K562 (cell line): ENCODE data around the gene ZSCAN12. TPM values are rescaled to one million over a fixed set of nuclear protein-coding genes. Genes with fewer than 3 reads are reported as not detected.
A peak's percentile ranks its signal among the peaks of the same experiment; 100 is the strongest.

Experiments
- ATAC-seq: fragments of 200-7000 bp; cut with Tn5 transposase; 3 replicates; pipeline ENCODE4 v1.9.1; 2020; ENCODE audit warnings: moderate library complexity
- BruUV-seq: library from RNA; stranded (reverse); fragments of 400-500 nt; replicated peaks from 2 replicates; lab custom pipeline; 2021; lab: Mats Ljungman, UMichigan
- CTCF ChIA-PET: fragments of 300-600 bp; formaldehyde crosslinking; extraction: SDS; loops from one replicate; lab custom pipeline; 2021; ENCODE audit warnings: low intra/inter-chr PET ratio; lab: Yijun Ruan, JAX
- POLR2A ChIA-PET: fragments of 300-600, 350-650 bp; sonication (Branson Sonifier 250); formaldehyde crosslinking; extraction: SDS; loops from one replicate; lab custom pipeline; 2021; ENCODE audit warnings: antibody characterized with exemption, inconsistent platforms; lab: Yijun Ruan, JAX
- DNase-seq, 4 experiments: peaks; one replicate each; pipeline versions ENCODE4 v3.0.0 to v3.0.0-alpha.2; 2011 to 2018; ENCODE audit warnings: low spot score in 3 of 4, mixed read lengths in 3 of 4; ENCODE audit errors: extremely low read depth in 1 of 4
- FAIRE-seq: peaks from 2 replicates; lab custom pipeline; 2011; peaks lifted over from hg19 to GRCh38; lab: Jason Lieb, UNC
- H2AFZ ChIP-seq: 2 replicates; pipeline ENCODE4 v1.6.0; 2011; ENCODE audit warnings: low read depth, low read length, control low read depth, inconsistent platforms
- H3K27ac ChIP-seq: fragments of 200-600 bp; 3 replicates; pipeline ENCODE4 v1.8.0; 2011; ENCODE audit warnings: low read depth, mild to moderate bottlenecking, control low read depth, inconsistent platforms, low read length, moderate library complexity, mixed read lengths; ENCODE audit errors: extremely low read depth
- H3K27me3 ChIP-seq, 2 experiments: fragments of 300-600 bp in 1 of 2; 2 replicates in 1 of 2; 3 replicates in 1 of 2; pipeline versions ENCODE4 v1.6.0 to v1.8.0; 2011; ENCODE audit warnings: inconsistent platforms in 2 of 2, low read length in 2 of 2, mild to moderate bottlenecking in 1 of 2, mixed read lengths in 1 of 2, moderate library complexity in 1 of 2; ENCODE audit not compliant: control insufficient read depth in 2 of 2, insufficient read depth in 2 of 2
- H3K36me3 ChIP-seq: fragments of 300-600 bp; 3 replicates; pipeline ENCODE4 v1.8.0; 2011; ENCODE audit warnings: mild to moderate bottlenecking, low read length, inconsistent platforms; ENCODE audit not compliant: control insufficient read depth, insufficient read depth
- H3K4me1 ChIP-seq, 2 experiments: fragments of 200-600 bp in 1 of 2; replicated peaks in 1 of 2; 2 replicates in 1 of 2; 3 replicates in 1 of 2; pipeline versions ENCODE4 v1.5.1 to v1.8.0; 2011; ENCODE audit warnings: inconsistent platforms in 2 of 2, low read length in 2 of 2, mild to moderate bottlenecking in 1 of 2, mixed read lengths in 1 of 2, moderate library complexity in 1 of 2; ENCODE audit not compliant: control insufficient read depth in 2 of 2, insufficient read depth in 2 of 2
- H3K4me2 ChIP-seq: 2 replicates; pipeline ENCODE4 v1.6.1; 2011; ENCODE audit warnings: low read length, control low read depth, inconsistent platforms, mixed read lengths; ENCODE audit not compliant: insufficient read depth
- H3K4me3 ChIP-seq: fragments of 200-600 bp; sonication (generic), shearing (Covaris generic); 2 replicates; pipeline ENCODE4 v1.5.1; 2016; ENCODE audit warnings: control low read depth, inconsistent platforms
- H3K79me2 ChIP-seq: fragments of 200-600 bp; 3 replicates; pipeline ENCODE4 v1.8.0; 2011; ENCODE audit warnings: low read length, inconsistent platforms; ENCODE audit not compliant: control insufficient read depth, insufficient read depth
- H3K9ac ChIP-seq, 2 experiments: 2 replicates each; pipeline versions ENCODE4 v1.6.0 to v1.6.1; 2011; ENCODE audit warnings: low read depth in 2 of 2, low read length in 2 of 2, control low read depth in 1 of 2, inconsistent platforms in 1 of 2, mild to moderate bottlenecking in 1 of 2, mixed read lengths in 1 of 2; ENCODE audit not compliant: insufficient read depth in 1 of 2
- H3K9me1 ChIP-seq: one replicate; pipeline ENCODE4 v1.6.0; 2011; ENCODE audit warnings: inconsistent platforms, mild to moderate bottlenecking, low read length, moderate library complexity; ENCODE audit not compliant: control insufficient read depth, insufficient read depth
- H3K9me3 ChIP-seq: replicated peaks from 2 replicates; pipeline ENCODE4 v1.5.1; 2011; ENCODE audit warnings: low read depth, low read length, inconsistent platforms; ENCODE audit not compliant: control insufficient read depth, insufficient read depth
- H4K20me1 ChIP-seq: replicated peaks from 2 replicates; pipeline ENCODE4 v1.6.1; 2011; ENCODE audit warnings: low read length, inconsistent platforms, mixed read lengths; ENCODE audit not compliant: control insufficient read depth, insufficient read depth
- ARID1B ChIP-seq: fragments of 450-650 bp; IDR thresholded peaks from 2 replicates; pipeline ENCODE4 v1.6.1; 2016; ENCODE audit warnings: antibody characterized with exemption, mild to moderate bottlenecking, inconsistent platforms
- ATF3 ChIP-seq, 2 experiments: fragments of 450-650 bp in 1 of 2; sonication (generic) in 1 of 2; formaldehyde crosslinking in 1 of 2; IDR thresholded peaks in 1 of 2; conservative IDR thresholded peaks in 1 of 2; 2 replicates each; pipeline versions ENCODE4 v1.6.1 to v1.8.1; 2016 to 2023; ENCODE audit warnings: mild to moderate bottlenecking in 2 of 2, moderate library complexity in 2 of 2, inconsistent platforms in 1 of 2, missing genetic modification reagents in 1 of 2
- BACH1 ChIP-seq: fragments of 200-800 bp; sonication (Bioruptor generic); IDR thresholded peaks from 2 replicates; pipeline ENCODE4 v1.6.1; 2016; ENCODE audit warnings: missing genetic modification characterization, missing compliant biosample characterization
- C11orf30 ChIP-seq: fragments of 450-650 bp; IDR thresholded peaks from 2 replicates; pipeline ENCODE4 v1.6.1; 2016; ENCODE audit warnings: low read depth, mild to moderate bottlenecking
- EHMT2 ChIP-seq: fragments of 450-650 bp; IDR thresholded peaks from 2 replicates; pipeline ENCODE4 v1.6.1; 2018; ENCODE audit warnings: antibody characterized with exemption
- ETS2 ChIP-seq: IDR thresholded peaks from 2 replicates; pipeline ENCODE4 v1.6.1; 2016; ENCODE audit warnings: borderline replicate concordance, missing genetic modification characterization, mild to moderate bottlenecking, moderate library complexity, missing compliant biosample characterization; ENCODE audit not compliant: poor library complexity, severe bottlenecking
- FIP1L1 ChIP-seq: fragments of 200-400 bp; formaldehyde crosslinking; IDR thresholded peaks from 2 replicates; pipeline ENCODE4 v1.6.1; 2018; ENCODE audit warnings: mild to moderate bottlenecking, low read depth, low read length; ENCODE audit not compliant: poor library complexity, severe bottlenecking
- KDM1A ChIP-seq, 2 experiments: fragments of 450-650 bp; IDR thresholded peaks; 2 replicates each; pipeline ENCODE4 v1.6.1; 2016; ENCODE audit warnings: mild to moderate bottlenecking in 2 of 2
- MAFF ChIP-seq: IDR thresholded peaks from 2 replicates; pipeline ENCODE4 v1.6.1; 2012; ENCODE audit warnings: low read length, improper control_type of control experiment
- MAFK ChIP-seq: IDR thresholded peaks from 2 replicates; pipeline ENCODE4 v1.6.1; 2011; ENCODE audit warnings: low read length, improper control_type of control experiment
- MYBL2 ChIP-seq, 2 experiments: fragments of 450-650 bp in 1 of 2; sonication (generic) in 1 of 2; formaldehyde crosslinking in 1 of 2; IDR thresholded peaks; 2 replicates each; pipeline versions ENCODE4 v1.6.1 to v1.8.1; 2017 to 2022; ENCODE audit warnings: borderline replicate concordance in 1 of 2, inconsistent platforms in 1 of 2, low read depth in 1 of 2, mild to moderate bottlenecking in 1 of 2, missing genetic modification reagents in 1 of 2, moderate library complexity in 1 of 2
- NR4A1 ChIP-seq, 2 experiments: fragments of 250-450 bp in 1 of 2; fragments of 450-650 bp in 1 of 2; sonication (Bioruptor Pico) in 1 of 2; IDR thresholded peaks; 2 replicates each; pipeline versions ENCODE4 v1.4.0 to v1.6.1; 2016 to 2020; ENCODE audit warnings: mild to moderate bottlenecking in 2 of 2, missing compliant biosample characterization in 1 of 2, missing genetic modification characterization in 1 of 2, moderate library complexity in 1 of 2
- RBM17 ChIP-seq: fragments of 200-400 bp; formaldehyde crosslinking; IDR thresholded peaks from 2 replicates; pipeline ENCODE4 v1.6.1; 2017; ENCODE audit warnings: low read depth, mild to moderate bottlenecking, low read length, borderline replicate concordance
- RCOR1 ChIP-seq, 2 experiments: IDR thresholded peaks; 2 replicates each; pipeline ENCODE4 v1.6.1; 2012; ENCODE audit warnings: low read depth in 2 of 2, low read length in 2 of 2, borderline replicate concordance in 1 of 2, improper control_type of control experiment in 1 of 2
- SMARCA4 ChIP-seq: fragments of 450-650 bp; IDR thresholded peaks from 2 replicates; pipeline ENCODE4 v1.6.1; 2016
- SMARCA5 ChIP-seq: fragments of 450-650 bp; IDR thresholded peaks from 2 replicates; pipeline ENCODE4 v1.6.1; 2016
- STAG1 ChIP-seq: sonication (generic); formaldehyde crosslinking; IDR thresholded peaks from 2 replicates; pipeline ENCODE4 v1.5.0; 2020; ENCODE audit warnings: missing genetic modification reagents, borderline replicate concordance
- THAP7 ChIP-seq: fragments of 250-450 bp; sonication (Bioruptor Pico); IDR thresholded peaks from 2 replicates; pipeline ENCODE4 v1.5.0; 2021
- ZNF316 ChIP-seq: fragments of 450-650 bp; IDR thresholded peaks from 2 replicates; pipeline ENCODE4 v1.6.1; 2016
- ZNF780A ChIP-seq: fragments of 250-450 bp; sonication (Bioruptor Pico); IDR thresholded peaks from 2 replicates; pipeline ENCODE4 v1.5.0; 2021; ENCODE audit warnings: mild to moderate bottlenecking
- ZNF830 ChIP-seq: fragments of 250-450 bp; sonication (Bioruptor Pico); IDR thresholded peaks from 2 replicates; pipeline ENCODE4 v1.5.0; 2021; ENCODE audit warnings: mild to moderate bottlenecking
- WGBS: fragments of 100-300 bp; shearing (Covaris generic); methylation state at CpG from one replicate; pipeline ENCODE4 v1.1.6; 2016; ENCODE audit warnings: low coverage, mixed read lengths; ENCODE audit not compliant: insufficient coverage; ENCODE audit errors: missing lambda C conversion rate; 5-methylcytosine and 5-hydroxymethylcytosine counted together
- in situ Hi-C: fragments of 300-500 bp; cut with MboI; formaldehyde crosslinking; loops from 4 replicates; pipeline ENCODE4 v1.15.0; 2018; ENCODE audit warnings: inconsistent platforms, mixed read lengths
- intact Hi-C: fragments of 100-400 bp; cut with micrococcal nuclease; formaldehyde crosslinking; loops from 2 replicates; pipeline ENCODE4 v1.14.2; 2022
- polyA plus RNA-seq, 8 experiments: library from polyadenylated mRNA; depleted of rRNA in 4 of 8; stranded (reverse) in 5 of 8; unstranded in 3 of 8; fragments of >200 nt; fragmentation: Nextera tagmentation in 2 of 8; fragmentation: Illumina TruSeq in 1 of 8; extraction: Ambion mirVana in 2 of 8; extraction: Trizol in 1 of 8; gene quantifications; 2 replicates each; pipeline versions ENCODE4 v1.2.1 to v1.2.3, GENCODE V29; 2011 to 2014; ENCODE audit warnings: inconsistent platforms in 1 of 8, missing spikeins in 1 of 8
- total RNA-seq, 7 experiments: library from RNA; depleted of rRNA in 6 of 7; stranded (reverse); fragments of >200 nt in 6 of 7; fragmentation: Illumina TruSeq in 2 of 7; extraction: Trizol in 2 of 7; gene quantifications; 2 replicates each; pipeline versions ENCODE4 v1.2.1 to v1.2.3, GENCODE V29; 2011 to 2021; ENCODE audit warnings: low replicate concordance in 1 of 7

The ZSCAN12 gene
- total and polyA plus RNA-seq, 9 of the 15 experiments (the other 6 are each of a cell fraction or from before 2014, with no cell fraction given) = 2.5 to 19.6 (median 12.5) TPM

GRCh38 chr6:28408076-28408802 is 8.7 kb upstream of the ZSCAN12 start:
- H3K4me2 ChIP-seq = peak overlapping the region; percentile 5; the same call in 1 of the 2 replicates
- ChIA-PET POLR2A (interaction anchor here (0.5 to 2.1 kb wide), 6 partner anchors 11 to 192 kb away, joined by 3 to 6 read pairs (median 4); partner anchors contain the start of gene ZSCAN31), CTCF (no interaction called here)
- peak overlapping the region; percentile 83 for H2AFZ ChIP-seq
- no peaks in the 10 kb centered on the region for H3K36me3 ChIP-seq
- ATAC-seq (peak; percentile 77), FAIRE-seq (no peak), DNase-seq (peak in 2 of 4 experiments; percentile 25 to 45)
- intact Hi-C loops = no loop called here
- H3K4me1 ChIP-seq = peaks cover 0 to 25% of the 10 kb centered on the region in 2 experiments; a peak in 3 of 5 replicates
- H3K27me3 ChIP-seq = no peaks in the 10 kb centered on the region
- H3K79me2 ChIP-seq = no peaks in the 10 kb centered on the region
- peak overlapping the region; percentile 33; the same call in 1 of the 3 replicates for H3K27ac ChIP-seq
- no peaks in the 10 kb centered on the region for H3K9me3 ChIP-seq
- WGBS = 39% methylated on average over 5 of the region's 5 CpGs
- no peaks in the 10 kb centered on the region for H4K20me1 ChIP-seq
- in situ Hi-C loops = no loop called here
- no peak overlapping the region for H3K9ac ChIP-seq
- H3K9me1 ChIP-seq = no peaks in the 10 kb centered on the region
- no TSS peak for BruUV-seq
- H3K4me3 ChIP-seq = no peak overlapping the region
- TF ChIP-seq THAP7 = no peak
- 0 out of 2 replicates have a peak, but pooled peaks have one; percentile 34 for TF ChIP-seq EHMT2
- TF ChIP-seq RBM17 = no peak
- no peak for TF ChIP-seq SMARCA5
- TF ChIP-seq ARID1B = peak; percentile 38; the same call in 1 of the 2 replicates
- TF ChIP-seq NR4A1 (CRISPR knock-in tag; IDR thresholded peaks at IDR 0.05) = no peak
- TF ChIP-seq NR4A1 (tag; IDR thresholded peaks at IDR 0.05) = no peak
- TF ChIP-seq ZNF780A (CRISPR knock-in tag) = no peak
- TF ChIP-seq ZNF830 (CRISPR knock-in tag) = no peak
- TF ChIP-seq SMARCA4 = 0 out of 2 replicates have a peak, but pooled peaks have one; percentile 20
- TF ChIP-seq FIP1L1 = no peak
- peak; percentile 7 for TF ChIP-seq ZNF316
- TF ChIP-seq MAFK = peak; percentile 33; the same call in 1 of the 2 replicates
- TF ChIP-seq C11orf30 = peak; percentile 31; the same call in 1 of the 2 replicates
- 0 out of 2 replicates have a peak, but pooled peaks have one; percentile 35 for TF ChIP-seq BACH1 (tag)
- no peak for TF ChIP-seq MYBL2 (IDR thresholded peaks at IDR 0.05; ENCODE audit: low read depth)
- TF ChIP-seq MYBL2 (CRISPR knock-in tag; IDR thresholded peaks at IDR 0.05; ENCODE audit: borderline replicate concordance) = no peak
- TF ChIP-seq KDM1A (IDR thresholded peaks at IDR 0.05) = peak; percentile 35 to 52; a peak in 1 of 4 replicates
- 0 out of 2 replicates have a peak, but pooled peaks have one; percentile 2 for TF ChIP-seq MAFF
- TF ChIP-seq RCOR1 (IDR thresholded peaks at IDR 0.05; ENCODE audit: borderline replicate concordance in 1 of 2, low read depth in 2 of 2, low read length in 2 of 2) = peak in 1 of 2 experiments; percentile 59; a peak in 1 of 4 replicates
- peak; percentile 29; the same call in 1 of the 2 replicates for TF ChIP-seq ATF3 (IDR thresholded peaks at IDR 0.05)
- no peak for TF ChIP-seq ATF3 (CRISPR knock-in tag; conservative IDR thresholded peaks at IDR 0.05)
- TF ChIP-seq STAG1 (CRISPR knock-in tag) = no peak
- no peak for TF ChIP-seq ETS2
